GM23248 (cell line): ENCODE measurements around the gene OR10P1. TPM values are rescaled to one million over a fixed set of nuclear protein-coding genes. Genes with fewer than 3 reads are reported as not detected.
A peak's percentile ranks its signal among the peaks of the same experiment; 100 is the strongest.

Experiments
- DNase-seq: peaks from one replicate; pipeline ENCODE4 v3.0.0-alpha.2; 2015
- H2AFZ ChIP-seq: fragments of 200-600 bp; sonication (generic); 2 replicates; pipeline ENCODE4 v1.6.1; 2016; ENCODE audit warnings: antibody characterized with exemption
- H3F3A ChIP-seq: fragments of 200-600 bp; sonication (generic); 2 replicates; pipeline ENCODE4 v1.6.1; 2016; ENCODE audit warnings: mild to moderate bottlenecking, antibody characterized with exemption, mixed run types; ENCODE audit not compliant: insufficient read depth
- H3K27ac ChIP-seq: fragments of 200-600 bp; sonication (generic); 2 replicates; pipeline ENCODE4 v1.5.1; 2016; ENCODE audit warnings: mild to moderate bottlenecking
- H3K27me3 ChIP-seq: fragments of 200-600 bp; sonication (generic); replicated peaks from 2 replicates; pipeline ENCODE4 v1.6.1; 2016; ENCODE audit warnings: mild to moderate bottlenecking; ENCODE audit not compliant: insufficient read depth
- H3K36me3 ChIP-seq: fragments of 200-600 bp; sonication (generic); 2 replicates; pipeline ENCODE4 v1.6.1; 2016; ENCODE audit warnings: low read depth, mild to moderate bottlenecking
- H3K4me1 ChIP-seq: fragments of 200-600 bp; sonication (generic); 2 replicates; pipeline ENCODE4 v1.6.1; 2016; ENCODE audit warnings: mild to moderate bottlenecking; ENCODE audit not compliant: insufficient read depth
- H3K4me2 ChIP-seq: fragments of 200-600 bp; sonication (generic); one replicate; pipeline ENCODE4 v1.6.1; 2016; ENCODE audit warnings: mild to moderate bottlenecking; ENCODE audit not compliant: unreplicated experiment
- H3K4me3 ChIP-seq: fragments of 200-600 bp; sonication (generic); 2 replicates; pipeline ENCODE4 v1.5.1; 2016; ENCODE audit warnings: mild to moderate bottlenecking
- H3K79me2 ChIP-seq: fragments of 200-600 bp; sonication (generic); 2 replicates; pipeline ENCODE4 v1.6.1; 2016; ENCODE audit warnings: mild to moderate bottlenecking; ENCODE audit not compliant: insufficient read depth
- H3K9ac ChIP-seq: fragments of 200-600 bp; sonication (generic); 2 replicates; pipeline ENCODE4 v1.6.1; 2016; ENCODE audit warnings: mild to moderate bottlenecking
- H3K9me2 ChIP-seq: fragments of 200-600 bp; sonication (generic); 2 replicates; pipeline ENCODE4 v1.6.1; 2016; ENCODE audit warnings: mixed run types, mild to moderate bottlenecking, moderate library complexity; ENCODE audit not compliant: insufficient read depth
- H3K9me3 ChIP-seq: fragments of 200-600 bp; sonication (generic); one replicate; pipeline ENCODE4 v1.6.1; 2017; ENCODE audit warnings: low read depth
- H4K20me1 ChIP-seq: fragments of 200-600 bp; sonication (generic); 2 replicates; pipeline ENCODE4 v1.6.0; 2016; ENCODE audit not compliant: insufficient read depth
- EZH2 ChIP-seq: fragments of 200-600 bp; sonication (generic); IDR thresholded peaks from 2 replicates; pipeline ENCODE4 v1.6.1; 2018; ENCODE audit warnings: antibody characterized with exemption, mild to moderate bottlenecking; ENCODE audit not compliant: insufficient read depth, poor library complexity, severe bottlenecking
- EZH2phosphoT487 ChIP-seq: fragments of 200-600 bp; sonication (generic); IDR thresholded peaks from 2 replicates; pipeline ENCODE4 v1.6.1; 2018; ENCODE audit warnings: antibody characterized with exemption, moderate library complexity, mild to moderate bottlenecking, low read depth; ENCODE audit not compliant: insufficient read depth
- WGBS, 2 experiments: methylation state at CpG; one replicate each; pipeline ENCODE4 v1.1.6; 2015 to 2017; ENCODE audit warnings: low lambda C conversion rate in 2 of 2, low coverage in 1 of 2; ENCODE audit errors: missing lambda C conversion rate in 2 of 2; 5-methylcytosine and 5-hydroxymethylcytosine counted together
- in situ Hi-C: fragments of 300-500 bp; cut with MboI; formaldehyde crosslinking; loops from 2 replicates; pipeline ENCODE4 v1.15.0; 2020
- polyA plus RNA-seq: library from polyadenylated mRNA; unstranded; fragments of >200 nt; fragmentation: Nextera tagmentation; extraction: Ambion mirVana; gene quantifications from 2 replicates; pipeline ENCODE4 v1.2.1, GENCODE V29; 2016
- total RNA-seq: library from RNA; depleted of rRNA; stranded (reverse); fragments of >200 nt; shearing (Covaris generic); gene quantifications from 2 replicates; pipeline ENCODE4 v1.2.3, GENCODE V29; 2014

Gene OR10P1
- total and polyA plus RNA-seq, 2 experiments from 2014 or later: not detected

DNA sequence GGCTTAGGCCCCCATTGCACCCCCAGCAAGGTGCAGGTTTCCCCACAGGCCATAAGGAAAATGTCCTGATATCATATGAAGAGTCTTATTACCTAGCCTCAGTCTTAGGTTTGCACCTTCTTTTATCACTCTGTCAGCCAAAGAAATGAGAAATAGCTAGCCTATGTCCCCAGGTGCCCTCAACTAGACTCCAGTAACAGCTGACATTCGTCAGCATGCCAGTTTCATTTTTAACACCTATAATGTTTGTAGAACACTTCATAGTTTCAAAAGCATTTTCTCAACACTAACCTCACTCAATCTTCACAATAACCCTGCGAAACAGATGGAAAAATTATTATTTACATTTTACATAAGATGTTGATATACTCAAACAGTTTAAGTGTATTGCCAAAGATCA is 24.0 kb upstream of the OR10P1 start:
- Histone ChIP-seq H3K4me3 (no peak overlapping the region), H3K27ac (no peak overlapping the region), H3K36me3 (no peaks in the 10 kb centered on the region), H3K4me1 (no peaks in the 10 kb centered on the region), H3K4me2 (no peak overlapping the region), H3K9me2 (no peaks in the 10 kb centered on the region), H4K20me1 (no peaks in the 10 kb centered on the region), H3K9ac (no peak overlapping the region), H3K9me3 (no peaks in the 10 kb centered on the region), H3F3A (no peaks in the 10 kb centered on the region), H3K79me2 (no peaks in the 10 kb centered on the region), H3K27me3 (0 out of 2 replicates have a peak, but pooled peaks cover 4% of the 10 kb centered on the region), H2AFZ (no peak overlapping the region)
- no peak for TF ChIP-seq EZH2
- no peak for TF ChIP-seq EZH2phosphoT487
- in situ Hi-C loops: loop anchor here (10.0 kb wide), 1 partner anchor 418 kb away; no protein-coding TSS in a partner anchor
- no peak for DNase-seq
- WGBS, 2 experiments: 0% methylated on average over 2 of the region's 2 CpGs

DNA sequence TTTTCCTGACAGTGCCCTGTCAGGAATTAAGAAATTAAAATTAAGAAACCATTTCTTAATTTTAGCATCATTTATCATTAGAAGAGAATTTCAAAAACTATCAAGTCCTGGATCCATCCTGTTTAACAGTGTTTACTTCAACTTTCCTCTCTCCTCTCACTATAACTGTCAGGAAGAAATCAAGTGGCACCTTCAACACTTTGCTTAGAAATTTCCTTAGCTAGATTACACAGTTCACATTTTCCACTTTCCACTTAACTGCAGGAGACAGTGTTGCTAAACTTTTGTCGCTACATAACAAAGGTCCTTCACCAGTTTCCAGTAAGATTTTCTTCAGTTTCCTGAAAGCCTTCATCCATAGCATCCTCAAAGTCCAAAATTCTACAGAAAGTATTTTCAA is 21.9 kb upstream of the OR10P1 start:
- no peaks in the 10 kb centered on the region for H4K20me1 ChIP-seq
- H3F3A ChIP-seq: no peaks in the 10 kb centered on the region
- H3K9me2 ChIP-seq: no peaks in the 10 kb centered on the region
- no peak overlapping the region for H3K4me2 ChIP-seq
- no peak for DNase-seq
- no peaks in the 10 kb centered on the region for H3K9me3 ChIP-seq
- 47 to 51% methylated on average over 1 of the region's 1 CpG for WGBS, 2 experiments
- H3K27ac ChIP-seq: no peak overlapping the region
- in situ Hi-C loops: loop anchor here (10.0 kb wide), 1 partner anchor 420 kb away; no protein-coding TSS in a partner anchor
- no peaks in the 10 kb centered on the region for H3K36me3 ChIP-seq
- H3K4me3 ChIP-seq: no peak overlapping the region
- H3K27me3 ChIP-seq: 0 out of 2 replicates have a peak, but pooled peaks cover 4% of the 10 kb centered on the region
- no peaks in the 10 kb centered on the region for H3K4me1 ChIP-seq
- no peak overlapping the region for H2AFZ ChIP-seq
- H3K79me2 ChIP-seq: no peaks in the 10 kb centered on the region
- H3K9ac ChIP-seq: no peak overlapping the region
- TF ChIP-seq EZH2 (no peak), EZH2phosphoT487 (no peak)

DNA sequence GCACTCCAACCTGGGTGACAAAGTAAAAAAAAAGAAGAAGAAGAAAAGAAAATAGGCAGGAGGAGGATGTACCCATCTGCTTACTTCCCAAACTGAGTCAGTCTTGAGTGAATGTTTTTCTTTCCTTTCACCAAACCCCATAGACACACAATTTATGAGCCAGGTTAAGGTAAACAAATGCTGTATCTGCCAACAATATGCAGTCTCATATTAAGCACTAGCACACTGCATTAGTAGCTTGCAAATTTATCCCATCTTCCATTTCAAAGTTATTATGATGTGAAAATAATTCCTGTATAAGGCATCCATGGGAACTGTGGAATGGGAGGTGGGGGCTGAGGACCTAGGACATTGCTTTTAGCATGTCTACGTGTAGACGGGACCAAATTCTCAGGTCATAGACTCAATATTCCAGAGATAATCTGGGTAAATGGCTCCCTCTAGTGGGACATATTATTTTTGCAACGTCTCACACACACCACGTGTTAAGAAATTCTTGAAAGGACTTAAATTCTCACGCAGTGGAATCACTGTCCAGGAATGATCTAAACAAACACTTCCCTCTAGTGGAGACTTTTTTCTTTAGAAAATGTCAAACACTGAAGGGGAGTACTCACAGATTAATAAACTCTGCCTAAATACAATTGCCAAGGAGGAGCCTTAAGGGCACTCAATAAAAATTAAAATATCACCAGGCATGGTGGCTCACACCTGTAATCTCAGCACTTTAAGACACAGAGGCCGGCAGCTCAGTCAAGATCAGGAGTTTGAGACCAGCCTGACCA is 17.1 kb upstream of the OR10P1 start:
- H3K4me1 ChIP-seq: no peaks in the 10 kb centered on the region
- 2 to 3% methylated on average over 6 of the region's 6 CpGs for WGBS, 2 experiments
- TF ChIP-seq EZH2: no peak
- TF ChIP-seq EZH2phosphoT487: no peak
- no peaks in the 10 kb centered on the region for H3K79me2 ChIP-seq
- no peaks in the 10 kb centered on the region for H4K20me1 ChIP-seq
- H3F3A ChIP-seq: no peaks in the 10 kb centered on the region
- no peaks in the 10 kb centered on the region for H3K9me2 ChIP-seq
- peak; percentile 91 for DNase-seq
- no peak overlapping the region for H3K4me2 ChIP-seq
- H3K4me3 ChIP-seq: no peak overlapping the region
- H3K9ac ChIP-seq: no peak overlapping the region
- H3K9me3 ChIP-seq: no peaks in the 10 kb centered on the region
- peaks cover 18% of the 10 kb centered on the region for H3K27me3 ChIP-seq
- no peak overlapping the region for H3K27ac ChIP-seq
- H2AFZ ChIP-seq: no peak overlapping the region
- in situ Hi-C loops: loop anchor here (10.0 kb wide), 1 partner anchor 425 kb away; no protein-coding TSS in a partner anchor
- no peaks in the 10 kb centered on the region for H3K36me3 ChIP-seq

DNA sequence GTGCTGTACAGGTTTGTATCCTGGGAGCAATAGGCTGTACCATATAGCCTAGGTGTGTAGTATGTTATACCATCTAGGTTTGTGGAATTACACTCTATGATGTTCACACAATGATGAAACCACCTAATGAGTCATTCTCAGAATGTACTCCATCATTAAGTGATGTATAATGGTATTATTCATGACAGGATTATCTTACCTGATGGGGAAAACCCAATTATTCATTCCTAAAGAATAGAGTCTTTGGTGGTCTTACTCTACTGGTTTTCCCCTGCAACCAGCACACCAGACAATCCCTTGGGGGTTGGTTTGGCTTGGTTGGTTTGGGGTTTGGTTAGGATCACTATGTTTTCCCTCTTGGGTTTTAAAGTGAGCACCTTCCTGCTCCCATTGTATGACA is 12.6 kb upstream of the OR10P1 start:
- TF ChIP-seq EZH2phosphoT487 (no peak), EZH2 (no peak)
- DNase-seq: no peak
- Histone ChIP-seq H3K4me1 (no peaks in the 10 kb centered on the region), H4K20me1 (no peaks in the 10 kb centered on the region), H3K36me3 (no peaks in the 10 kb centered on the region), H3K79me2 (no peaks in the 10 kb centered on the region), H3K9ac (no peak overlapping the region), H3K4me2 (no peak overlapping the region), H3K9me3 (no peaks in the 10 kb centered on the region), H3K27ac (no peak overlapping the region), H3F3A (no peaks in the 10 kb centered on the region), H3K9me2 (no peaks in the 10 kb centered on the region), H3K27me3 (peaks cover 31% of the 10 kb centered on the region), H2AFZ (no peak overlapping the region), H3K4me3 (no peak overlapping the region)
- in situ Hi-C loops: no loop called here
